IMR-90 (cell line): ENCODE results near the gene GRPEL2. TPM values are rescaled to one million over a fixed set of nuclear protein-coding genes. Genes with fewer than 3 reads are reported as not detected.

Source experiments
- CEBPB ChIP-seq: IDR thresholded peaks from 2 replicates; pipeline ENCODE4 v1.6.1; 2012; ENCODE audit warnings: low read depth, low read length, improper control_type of control experiment
- CTCF ChIP-seq: conservative IDR thresholded peaks from 2 replicates; pipeline ENCODE4 v1.5.1; 2012; ENCODE audit warnings: mild to moderate bottlenecking, low read depth, low read length, improper control_type of control experiment
- FOS ChIP-seq: fragments of 150-350 bp; IDR thresholded peaks from 2 replicates; pipeline ENCODE4 v1.6.1; 2016; ENCODE audit warnings: low read depth, low read length
- MAFK ChIP-seq: IDR thresholded peaks from 2 replicates; pipeline ENCODE4 v1.6.1; 2012; ENCODE audit warnings: low read depth, low read length, improper control_type of control experiment
- POLR2A ChIP-seq: IDR thresholded peaks from 2 replicates; pipeline ENCODE4 v1.6.1; 2012; ENCODE audit warnings: mild to moderate bottlenecking, low read depth, low read length
- RFX5 ChIP-seq: IDR thresholded peaks from 2 replicates; pipeline ENCODE4 v1.8.0; 2012; ENCODE audit warnings: low read depth, mild to moderate bottlenecking, low read length, moderate library complexity
- SMC3 ChIP-seq: fragments of 150-350 bp; IDR thresholded peaks from 2 replicates; pipeline ENCODE4 v1.6.1; 2016; ENCODE audit warnings: low read depth, mild to moderate bottlenecking, antibody characterized with exemption, low read length, moderate library complexity
- polyA plus RNA-seq, 3 experiments: library from polyadenylated mRNA; depleted of rRNA; stranded (reverse); fragments of >200 nt; gene quantifications; 2 replicates each; pipeline ENCODE4 v1.2.3, GENCODE V29; 2012; ENCODE audit warnings: low replicate concordance in 1 of 3
- total RNA-seq: library from RNA; depleted of rRNA; stranded (reverse); fragments of >200 nt; gene quantifications from 2 replicates; pipeline ENCODE4 v1.2.3, GENCODE V29; 2012

The GRPEL2 gene
- total and polyA plus RNA-seq, 2 of the 4 experiments (the other 2 are of a cell fraction) = 6.2 to 18.1 TPM

- TF ChIP-seq CTCF (no peak), CEBPB (no peak), RFX5 (no peak), SMC3 (no peak), FOS (no peak), POLR2A (no peak), MAFK (no peak)
These were observed 13.0 kb downstream of the GRPEL2 start (continued) for GRCh38 chr5:149358294-149358651.
